ENCODE data around the gene ICE1.
"Not testable (repeated sequence)": the region's sequence is repeated elsewhere in the genome, so short reads cannot be mapped to it uniquely, and the experiment has no call there.

The ICE1 gene

DNA sequence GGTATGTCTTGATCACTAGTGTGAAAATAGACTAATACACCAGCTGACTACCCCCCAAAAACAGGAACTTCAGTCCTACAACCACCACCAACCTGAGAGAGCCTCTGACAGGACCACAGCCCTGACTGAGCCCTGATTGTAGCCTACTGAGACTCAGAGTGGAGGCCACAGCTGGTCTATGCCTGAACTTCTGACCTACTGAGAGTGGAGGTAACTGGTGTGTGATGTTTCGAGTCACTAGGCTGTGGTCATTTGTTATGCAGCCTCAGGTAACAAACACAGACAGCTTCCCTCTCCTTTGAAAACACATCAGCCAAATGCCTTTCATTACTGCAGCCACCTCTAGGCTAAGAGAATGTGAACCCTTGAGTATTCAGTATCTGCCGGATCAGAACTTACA, 30.0 kb upstream of the ICE1 start:
- not testable (repeated sequence) for H2BK5ac ChIP-seq (ENCODE audit: low read depth, low read length, poor library complexity, severe bottlenecking); H3K4me3 ChIP-seq (ENCODE audit: insufficient read depth in 1 of 2, low read depth in 1 of 2, low read length in 2 of 2); H3K23ac ChIP-seq (ENCODE audit: low read length in 2 of 2); H4K91ac ChIP-seq (ENCODE audit: low read length); H3K27me3 ChIP-seq (ENCODE audit: control insufficient read depth in 1 of 2, insufficient read depth in 1 of 2, low read length in 2 of 2); H3K9me3 ChIP-seq (ENCODE audit: control insufficient read depth, low read length); H3K27ac ChIP-seq (ENCODE audit: low read length, poor library complexity, severe bottlenecking); DNase-seq; H2BK15ac ChIP-seq (ENCODE audit: low read depth, poor library complexity, severe bottlenecking); H2AFZ ChIP-seq (ENCODE audit: low read depth, low read length); H3K4me2 ChIP-seq (ENCODE audit: low read length, poor library complexity, severe bottlenecking); H4K8ac ChIP-seq (ENCODE audit: low read length); H2AK5ac ChIP-seq (ENCODE audit: low read length, severe bottlenecking); H3K79me1 ChIP-seq (replicated peaks; ENCODE audit: low read length, poor library complexity, severe bottlenecking); H3K4me1 ChIP-seq (ENCODE audit: control insufficient read depth, insufficient read depth, low read depth, low read length); H2BK120ac ChIP-seq (ENCODE audit: low read depth, low read length); H3K36me3 ChIP-seq (ENCODE audit: control insufficient read depth in 1 of 2, insufficient read depth in 2 of 2, low read depth in 1 of 2, low read length in 2 of 2); H3K4ac ChIP-seq (ENCODE audit: low read depth in 1 of 2, low read length in 2 of 2); H2BK12ac ChIP-seq (ENCODE audit: low read length in 2 of 2); H3K9ac ChIP-seq (ENCODE audit: low read length); H3K18ac ChIP-seq (ENCODE audit: low read depth in 1 of 2, low read length in 2 of 2); H3K14ac ChIP-seq (ENCODE audit: low read length in 2 of 2)
- 81% methylated on average over 1 of the region's 2 CpGs for WGBS

DNA sequence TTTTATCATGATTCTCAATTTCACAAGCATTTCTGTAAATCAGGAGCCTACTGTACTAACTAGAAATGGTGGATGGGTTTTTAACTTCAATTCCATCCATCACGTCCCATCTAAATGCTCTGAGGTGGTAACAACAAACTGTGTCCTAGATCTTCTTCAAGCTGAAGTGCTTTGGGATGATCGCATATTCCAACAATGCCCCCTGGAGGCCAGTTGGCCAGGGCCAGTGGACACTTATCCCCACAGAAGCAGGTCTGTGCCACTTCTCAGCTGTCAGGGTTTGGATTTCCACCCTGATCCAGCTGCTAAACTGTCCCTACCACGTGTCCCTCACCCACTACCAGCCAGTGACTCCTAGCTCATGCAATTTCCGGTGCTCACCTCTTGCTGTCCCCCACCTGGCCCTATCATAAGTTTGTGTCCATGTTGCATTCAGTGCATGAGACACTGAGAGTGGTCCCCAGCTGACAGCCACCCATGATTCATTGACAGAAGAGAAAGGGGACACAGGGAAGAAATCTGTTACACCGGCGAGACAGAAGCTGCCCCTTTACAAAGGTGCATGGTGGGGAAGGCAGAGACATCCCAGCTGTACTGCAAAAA, 28.0 kb upstream of the ICE1 start:
- not testable (repeated sequence) for H3K36me3 ChIP-seq (ENCODE audit: control insufficient read depth in 1 of 2, insufficient read depth in 2 of 2, low read depth in 1 of 2, low read length in 2 of 2); H4K91ac ChIP-seq (ENCODE audit: low read length); H3K9me3 ChIP-seq (ENCODE audit: control insufficient read depth, low read length); H4K8ac ChIP-seq (ENCODE audit: low read length); H3K27ac ChIP-seq (ENCODE audit: low read length, poor library complexity, severe bottlenecking); H2BK120ac ChIP-seq (ENCODE audit: low read depth, low read length); H2AK5ac ChIP-seq (ENCODE audit: low read length, severe bottlenecking); H2BK15ac ChIP-seq (ENCODE audit: low read depth, poor library complexity, severe bottlenecking); H3K9ac ChIP-seq (ENCODE audit: low read length); H3K79me1 ChIP-seq (replicated peaks; ENCODE audit: low read length, poor library complexity, severe bottlenecking); H3K4me2 ChIP-seq (ENCODE audit: low read length, poor library complexity, severe bottlenecking); H3K14ac ChIP-seq (ENCODE audit: low read length in 2 of 2); H2BK12ac ChIP-seq (ENCODE audit: low read length in 2 of 2); H2AFZ ChIP-seq (ENCODE audit: low read depth, low read length); H3K23ac ChIP-seq (ENCODE audit: low read length in 2 of 2); H3K18ac ChIP-seq (ENCODE audit: low read depth in 1 of 2, low read length in 2 of 2); H3K27me3 ChIP-seq (ENCODE audit: control insufficient read depth in 1 of 2, insufficient read depth in 1 of 2, low read length in 2 of 2); H3K4ac ChIP-seq (ENCODE audit: low read depth in 1 of 2, low read length in 2 of 2); H3K4me1 ChIP-seq (ENCODE audit: control insufficient read depth, insufficient read depth, low read depth, low read length); H3K4me3 ChIP-seq (ENCODE audit: insufficient read depth in 1 of 2, low read depth in 1 of 2, low read length in 2 of 2); H2BK5ac ChIP-seq (ENCODE audit: low read depth, low read length, poor library complexity, severe bottlenecking)
- peak; percentile 52 for DNase-seq
- 60% methylated on average over 3 of the region's 6 CpGs for WGBS

- H2BK120ac ChIP-seq (ENCODE audit: low read depth, low read length); DNase-seq; H2AFZ ChIP-seq (ENCODE audit: low read depth, low read length); H3K9me3 ChIP-seq (ENCODE audit: control insufficient read depth, low read length); H3K9ac ChIP-seq (ENCODE audit: low read length); H3K27ac ChIP-seq (ENCODE audit: low read length, poor library complexity, severe bottlenecking); H3K27me3 ChIP-seq (ENCODE audit: control insufficient read depth in 1 of 2, insufficient read depth in 1 of 2, low read length in 2 of 2); H2BK15ac ChIP-seq (ENCODE audit: low read depth, poor library complexity, severe bottlenecking); H3K79me1 ChIP-seq (replicated peaks; ENCODE audit: low read length, poor library complexity, severe bottlenecking); H3K36me3 ChIP-seq (ENCODE audit: control insufficient read depth in 1 of 2, insufficient read depth in 2 of 2, low read depth in 1 of 2, low read length in 2 of 2); H3K23ac ChIP-seq (ENCODE audit: low read length in 2 of 2); H3K4ac ChIP-seq (ENCODE audit: low read depth in 1 of 2, low read length in 2 of 2); H2BK12ac ChIP-seq (ENCODE audit: low read length in 2 of 2); H2BK5ac ChIP-seq (ENCODE audit: low read depth, low read length, poor library complexity, severe bottlenecking); H4K91ac ChIP-seq (ENCODE audit: low read length); H4K8ac ChIP-seq (ENCODE audit: low read length); H3K18ac ChIP-seq (ENCODE audit: low read depth in 1 of 2, low read length in 2 of 2); H3K4me2 ChIP-seq (ENCODE audit: low read length, poor library complexity, severe bottlenecking); H3K4me1 ChIP-seq (ENCODE audit: control insufficient read depth, insufficient read depth, low read depth, low read length); H2AK5ac ChIP-seq (ENCODE audit: low read length, severe bottlenecking); H3K14ac ChIP-seq (ENCODE audit: low read length in 2 of 2); H3K4me3 ChIP-seq (ENCODE audit: insufficient read depth in 1 of 2, low read depth in 1 of 2, low read length in 2 of 2): not testable (repeated sequence)
- WGBS, result 54% methylated on average over 3 of the region's 8 CpGs
Observed at GRCh38 chr5:5395093-5395492, 27.4 kb upstream of the ICE1 start.

GRCh38 chr5:5398071-5398470, 24.4 kb upstream of the ICE1 start:
- Histone ChIP-seq H4K8ac (ENCODE audit: low read length) (no peak overlapping the region), H4K91ac (ENCODE audit: low read length) (no peak overlapping the region), H3K4me3 (ENCODE audit: insufficient read depth in 1 of 2, low read depth in 1 of 2, low read length in 2 of 2) (no peak overlapping the region), H2BK15ac (ENCODE audit: low read depth, poor library complexity, severe bottlenecking) (no peak overlapping the region), H3K36me3 (ENCODE audit: control insufficient read depth in 1 of 2, insufficient read depth in 2 of 2, low read depth in 1 of 2, low read length in 2 of 2) (no peaks in the 10 kb centered on the region), H3K27ac (ENCODE audit: low read length, poor library complexity, severe bottlenecking) (no peak overlapping the region), H3K4ac (ENCODE audit: low read depth in 1 of 2, low read length in 2 of 2) (no peak overlapping the region), H3K9ac (ENCODE audit: low read length) (no peak overlapping the region), H2BK12ac (ENCODE audit: low read length in 2 of 2) (no peak overlapping the region), H3K23ac (ENCODE audit: low read length in 2 of 2) (no peak overlapping the region), H3K18ac (ENCODE audit: low read depth in 1 of 2, low read length in 2 of 2) (no peak overlapping the region), H3K27me3 (ENCODE audit: control insufficient read depth in 1 of 2, insufficient read depth in 1 of 2, low read length in 2 of 2) (no peaks in the 10 kb centered on the region), H3K79me1 (replicated peaks; ENCODE audit: low read length, poor library complexity, severe bottlenecking) (no peaks in the 10 kb centered on the region), H2AK5ac (ENCODE audit: low read length, severe bottlenecking) (no peak overlapping the region), H3K4me2 (ENCODE audit: low read length, poor library complexity, severe bottlenecking) (no peak overlapping the region), H2BK120ac (ENCODE audit: low read depth, low read length) (no peak overlapping the region), H3K14ac (ENCODE audit: low read length in 2 of 2) (no peak overlapping the region), H2BK5ac (ENCODE audit: low read depth, low read length, poor library complexity, severe bottlenecking) (no peak overlapping the region), H3K9me3 (ENCODE audit: control insufficient read depth, low read length) (peaks cover 5% of the 10 kb centered on the region), H3K4me1 (ENCODE audit: control insufficient read depth, insufficient read depth, low read depth, low read length) (no peaks in the 10 kb centered on the region), H2AFZ (ENCODE audit: low read depth, low read length) (no peak overlapping the region)
- 84% methylated on average over 2 of the region's 2 CpGs for WGBS
- DNase-seq, result no peak
